A673 (cell line): Measurements from ENCODE around the gene PPP2R1A. TPM values are rescaled to one million over a fixed set of nuclear protein-coding genes. Genes with fewer than 3 reads are reported as not detected.

ENCODE experiments used
- BruUV-seq: library from RNA; stranded (reverse); fragments of 400-500 nt; replicated peaks from 2 replicates; lab custom pipeline; 2021; lab: Mats Ljungman, UMichigan
- CTCF ChIA-PET: fragments of 300-600 bp; sonication (Branson Sonifier 250); formaldehyde crosslinking; loops from one replicate; lab custom pipeline; 2022; ENCODE audit warnings: antibody characterized with exemption; lab: Charles Lee
- POLR2A ChIA-PET: fragments of 300-600 bp; sonication (Branson Sonifier 250); formaldehyde crosslinking; loops from one replicate; lab custom pipeline; 2022; ENCODE audit warnings: antibody characterized with exemption; ENCODE audit not compliant: low non-redundant PET; lab: Charles Lee
- DNase-seq: peaks from one replicate; pipeline ENCODE4 v3.0.0-alpha.2; 2015; ENCODE audit warnings: low spot score
- H3K27ac ChIP-seq: fragments of 200-600 bp; sonication (generic); 2 replicates; pipeline ENCODE4 v1.5.1; 2016; ENCODE audit warnings: mixed run types, low read depth, mild to moderate bottlenecking, mixed read lengths, antibody characterized with exemption, low read length; ENCODE audit not compliant: poor library complexity, severe bottlenecking
- H3K27me3 ChIP-seq: fragments of 200-600 bp; sonication (generic); replicated peaks from 2 replicates; pipeline ENCODE4 v1.6.1; 2017; ENCODE audit warnings: mixed run types, low read depth, mild to moderate bottlenecking, mixed read lengths, antibody characterized with exemption, low read length; ENCODE audit not compliant: insufficient read depth, poor library complexity
- H3K36me3 ChIP-seq: fragments of 200-600 bp; sonication (generic); 2 replicates; pipeline ENCODE4 v1.6.1; 2016; ENCODE audit warnings: mixed run types, mild to moderate bottlenecking, mixed read lengths, antibody characterized with exemption, low read length; ENCODE audit not compliant: insufficient read depth, poor library complexity, severe bottlenecking
- H3K4me1 ChIP-seq: fragments of 200-600 bp; sonication (generic); 2 replicates; pipeline ENCODE4 v1.6.1; 2017; ENCODE audit warnings: mixed run types, mild to moderate bottlenecking, mixed read lengths, antibody characterized with exemption, low read length; ENCODE audit not compliant: insufficient read depth, poor library complexity, severe bottlenecking
- H3K4me3 ChIP-seq: fragments of 200-600 bp; sonication (generic); 2 replicates; pipeline ENCODE4 v1.5.1; 2016; ENCODE audit warnings: low read depth, mixed run types, mild to moderate bottlenecking, mixed read lengths, low read length; ENCODE audit not compliant: poor library complexity, severe bottlenecking
- H3K9me3 ChIP-seq: fragments of 200-600 bp; sonication (generic); 2 replicates; pipeline ENCODE4 v1.6.1; 2016; ENCODE audit warnings: mixed run types, low read depth, mild to moderate bottlenecking, mixed read lengths, antibody characterized with exemption, low read length; ENCODE audit not compliant: poor library complexity, severe bottlenecking
- EZH2 ChIP-seq: fragments of 200-600 bp; sonication (generic); IDR thresholded peaks from 2 replicates; pipeline ENCODE4 v1.6.1; 2017; ENCODE audit warnings: borderline replicate concordance, low read depth, mild to moderate bottlenecking, mixed read lengths, antibody characterized with exemption, low read length; ENCODE audit not compliant: poor library complexity, severe bottlenecking
- intact Hi-C: fragments of 100-400 bp; cut with micrococcal nuclease; formaldehyde crosslinking; loops from one replicate; pipeline ENCODE4 v1.10.0; 2022; ENCODE audit not compliant: unreplicated experiment
- total RNA-seq: library from RNA; stranded (reverse); gene quantifications from 2 replicates; pipeline ENCODE4 v1.2.3, GENCODE V29; 2021
- TF ChIP-seq, protein P1 (sequence below): fragments of 300-800, 200-600 bp; sonication (generic); conservative IDR thresholded peaks from 2 replicates; pipeline ENCODE4 v1.5.1; 2017; ENCODE audit warnings: low read depth, mild to moderate bottlenecking, antibody characterized with exemption, low read length, moderate library complexity, mixed read lengths

The PPP2R1A gene
- total RNA-seq, 1 experiment from 2014 or later: 324 TPM

DNA sequence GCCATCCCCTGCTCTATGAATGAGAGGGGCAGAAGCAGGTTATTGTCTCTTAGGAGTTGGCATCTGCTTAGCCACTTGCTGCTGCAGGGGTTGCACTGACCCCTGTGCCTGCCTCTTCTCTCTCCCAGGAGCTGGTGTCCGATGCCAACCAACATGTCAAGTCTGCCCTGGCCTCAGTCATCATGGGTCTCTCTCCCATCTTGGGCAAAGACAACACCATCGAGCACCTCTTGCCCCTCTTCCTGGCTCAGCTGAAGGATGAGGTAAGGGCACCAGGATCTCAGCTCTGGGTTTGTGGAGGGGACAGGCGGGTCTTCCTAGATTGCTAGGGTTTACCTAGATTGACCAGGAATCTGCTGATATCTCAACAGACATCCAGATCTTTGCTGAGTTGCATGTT, 26.5 kb downstream of the PPP2R1A start:
- H3K4me3 ChIP-seq: no peak overlapping the region
- BruUV-seq: no TSS peak
- no peak for DNase-seq
- H3K4me1 ChIP-seq: no peaks in the 10 kb centered on the region
- CTCF ChIA-PET: no interaction called here
- H3K36me3 ChIP-seq: peaks cover 98% of the 10 kb centered on the region
- POLR2A ChIA-PET: no interaction called here
- no peak for TF ChIP-seq EZH2
- TF ChIP-seq, protein P1, sequence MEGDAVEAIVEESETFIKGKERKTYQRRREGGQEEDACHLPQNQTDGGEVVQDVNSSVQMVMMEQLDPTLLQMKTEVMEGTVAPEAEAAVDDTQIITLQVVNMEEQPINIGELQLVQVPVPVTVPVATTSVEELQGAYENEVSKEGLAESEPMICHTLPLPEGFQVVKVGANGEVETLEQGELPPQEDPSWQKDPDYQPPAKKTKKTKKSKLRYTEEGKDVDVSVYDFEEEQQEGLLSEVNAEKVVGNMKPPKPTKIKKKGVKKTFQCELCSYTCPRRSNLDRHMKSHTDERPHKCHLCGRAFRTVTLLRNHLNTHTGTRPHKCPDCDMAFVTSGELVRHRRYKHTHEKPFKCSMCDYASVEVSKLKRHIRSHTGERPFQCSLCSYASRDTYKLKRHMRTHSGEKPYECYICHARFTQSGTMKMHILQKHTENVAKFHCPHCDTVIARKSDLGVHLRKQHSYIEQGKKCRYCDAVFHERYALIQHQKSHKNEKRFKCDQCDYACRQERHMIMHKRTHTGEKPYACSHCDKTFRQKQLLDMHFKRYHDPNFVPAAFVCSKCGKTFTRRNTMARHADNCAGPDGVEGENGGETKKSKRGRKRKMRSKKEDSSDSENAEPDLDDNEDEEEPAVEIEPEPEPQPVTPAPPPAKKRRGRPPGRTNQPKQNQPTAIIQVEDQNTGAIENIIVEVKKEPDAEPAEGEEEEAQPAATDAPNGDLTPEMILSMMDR: no peak
- intact Hi-C loops: no loop called here
- no peaks in the 10 kb centered on the region for H3K27me3 ChIP-seq
- no peaks in the 10 kb centered on the region for H3K9me3 ChIP-seq
- H3K27ac ChIP-seq: no peak overlapping the region

DNA sequence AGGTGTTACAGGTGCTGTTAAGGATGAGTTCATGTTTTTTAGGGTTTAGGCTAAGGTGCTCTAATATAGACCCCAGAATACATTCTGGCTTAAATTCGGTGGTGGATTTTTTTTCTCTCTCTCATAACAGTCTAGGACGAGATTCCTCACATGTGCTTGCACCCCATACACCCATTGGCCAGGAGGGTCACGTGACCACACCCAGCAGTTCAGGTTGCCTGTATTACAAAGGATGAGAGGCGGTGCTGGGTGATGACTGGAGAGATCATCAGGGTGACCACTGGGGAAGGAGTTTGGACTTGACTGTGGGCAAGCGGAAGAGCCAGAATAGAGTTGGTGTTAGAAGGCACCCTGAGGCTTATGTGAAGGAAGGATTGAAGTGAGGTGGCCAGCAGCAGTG, 27.7 kb downstream of the PPP2R1A start:
- no TSS peak for BruUV-seq
- H3K4me3 ChIP-seq: no peak overlapping the region
- DNase-seq: no peak
- peaks cover 98% of the 10 kb centered on the region for H3K36me3 ChIP-seq
- H3K27me3 ChIP-seq: no peaks in the 10 kb centered on the region
- H3K9me3 ChIP-seq: no peaks in the 10 kb centered on the region
- intact Hi-C loops: no loop called here
- TF ChIP-seq, protein P1: no peak
- no peak for TF ChIP-seq EZH2
- ChIA-PET POLR2A (no interaction called here), CTCF (no interaction called here)
- H3K27ac ChIP-seq: no peak overlapping the region
- H3K4me1 ChIP-seq: no peaks in the 10 kb centered on the region

DNA sequence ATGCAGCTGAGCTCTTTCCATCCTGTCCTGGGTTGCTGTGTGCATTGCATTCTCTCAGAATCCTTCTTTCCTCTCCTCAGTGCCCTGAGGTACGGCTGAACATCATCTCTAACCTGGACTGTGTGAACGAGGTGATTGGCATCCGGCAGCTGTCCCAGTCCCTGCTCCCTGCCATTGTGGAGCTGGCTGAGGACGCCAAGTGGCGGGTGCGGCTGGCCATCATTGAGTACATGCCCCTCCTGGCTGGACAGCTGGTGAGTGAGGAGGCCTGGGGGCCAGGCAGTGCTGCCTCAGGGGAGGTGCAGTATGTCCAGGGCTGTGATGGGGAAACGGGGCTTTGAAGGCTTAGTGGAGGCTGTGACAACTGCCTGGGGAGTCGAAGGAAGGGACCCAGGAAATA, 29.8 kb downstream of the PPP2R1A start:
- DNase-seq: no peak
- H3K27ac ChIP-seq: no peak overlapping the region
- H3K36me3 ChIP-seq: peaks cover 97% of the 10 kb centered on the region
- no peaks in the 10 kb centered on the region for H3K9me3 ChIP-seq
- no peak overlapping the region for H3K4me3 ChIP-seq
- no peak for TF ChIP-seq EZH2
- TF ChIP-seq, protein P1: no peak
- H3K4me1 ChIP-seq: no peaks in the 10 kb centered on the region
- H3K27me3 ChIP-seq: no peaks in the 10 kb centered on the region
- intact Hi-C loops: no loop called here
- BruUV-seq: no TSS peak
- ChIA-PET POLR2A (no interaction called here), CTCF (no interaction called here)
